ENCODE measurements around the gene UNC5CL. TPM values are rescaled to one million over a fixed set of nuclear protein-coding genes. Genes with fewer than 3 reads are reported as not detected.

The UNC5CL gene
- total and polyA plus RNA-seq, 2 of the 8 experiments (the other 6 are each of a cell fraction or from before 2014, with no cell fraction given), result 1.3 to 1.7 TPM

DNA sequence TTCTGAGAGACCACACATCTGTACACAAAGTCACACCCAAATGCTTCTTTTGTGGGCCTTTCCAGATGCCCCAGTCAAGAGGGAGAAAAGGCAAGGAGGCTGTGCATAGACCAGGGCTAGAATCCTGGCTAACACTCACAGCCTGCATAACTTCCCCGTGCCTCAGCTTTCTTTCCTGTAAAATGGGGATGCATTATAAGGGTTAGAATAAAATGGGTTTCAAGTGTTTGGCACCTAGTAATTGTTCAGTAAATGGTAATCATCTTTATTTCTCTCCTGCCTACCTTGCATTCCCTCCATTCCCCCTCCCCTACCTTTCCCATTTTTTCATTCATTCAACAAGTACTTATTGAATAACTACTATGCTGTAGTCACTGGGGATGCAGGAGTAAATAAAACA, 29.4 kb downstream of the UNC5CL start:
- H3K9ac ChIP-seq (replicated peaks in 1 of 4; ENCODE audit: extremely low read depth in 1 of 4, low read depth in 3 of 4, low read length in 3 of 4), result no peak overlapping the region
- H3K4me2 ChIP-seq (ENCODE audit: insufficient read depth in 1 of 2, low read depth in 2 of 2, low read length in 2 of 2), result no peak overlapping the region
- H4K20me1 ChIP-seq (replicated peaks in 1 of 2; ENCODE audit: control insufficient read depth in 1 of 2, insufficient read depth in 2 of 2, low read length in 2 of 2), result peaks cover 0 to 2% of the 10 kb centered on the region in 2 experiments
- H2BK15ac ChIP-seq (ENCODE audit: low read length), result no peak overlapping the region
- no peak overlapping the region for H4K8ac ChIP-seq (ENCODE audit: extremely low read depth, insufficient read depth, low read length)
- no peaks in the 10 kb centered on the region for H3K79me1 ChIP-seq (ENCODE audit: low read depth, low read length)
- POLR2A ChIA-PET (ENCODE audit: partially characterized antibody), result interaction anchor here (1.4 to 1.6 kb wide), 3 partner anchors 9 to 22 kb away, joined by 3 to 5 read pairs (median 3); no protein-coding TSS in a partner anchor
- no peak overlapping the region for H2AK5ac ChIP-seq (ENCODE audit: low read depth, low read length)
- H3K23me2 ChIP-seq (ENCODE audit: low read depth, low read length), result no peaks in the 10 kb centered on the region
- WGBS, 2 experiments (ENCODE audit: extremely low coverage in 1 of 2, insufficient coverage in 1 of 2, insufficient read length in 1 of 2, insufficient replicate concordance in 2 of 2, low coverage in 1 of 2, low lambda C conversion rate in 2 of 2, missing lambda C conversion rate in 1 of 2), result 100% methylated on average over 1 of the region's 1 CpG; no CpG with 5 or more reads in 1 of the 2 experiments
- H3K14ac ChIP-seq (ENCODE audit: insufficient read length), result no peak overlapping the region
- H3K36me3 ChIP-seq (ENCODE audit: control insufficient read depth in 2 of 4, insufficient read depth in 4 of 4, low read length in 3 of 4), result no peaks in the 10 kb centered on the region
- no peak overlapping the region for H4K91ac ChIP-seq (replicated peaks; ENCODE audit: insufficient read length, low read length)
- H3K4me3 ChIP-seq (ENCODE audit: extremely low read depth in 1 of 4, insufficient read depth in 2 of 4, low read depth in 3 of 4, low read length in 4 of 4), result no peak overlapping the region
- H3K4me1 ChIP-seq (replicated peaks in 1 of 4; ENCODE audit: control insufficient read depth in 3 of 4, insufficient read depth in 4 of 4, low read length in 3 of 4), result no peaks in the 10 kb centered on the region; a peak in 1 of 7 replicates
- H3K79me2 ChIP-seq (ENCODE audit: control insufficient read depth in 1 of 2, insufficient read depth in 2 of 2, low read length in 2 of 2), result no peaks in the 10 kb centered on the region
- H3K9me3 ChIP-seq (ENCODE audit: insufficient read depth in 2 of 2, low read depth in 1 of 2, low read length in 1 of 2), result no peaks in the 10 kb centered on the region
- no peak overlapping the region for H2BK12ac ChIP-seq (ENCODE audit: low read depth, low read length)
- H2BK120ac ChIP-seq (replicated peaks; ENCODE audit: low read depth, low read length), result no peak overlapping the region
- FAIRE-seq (no peak), DNase-seq (ENCODE audit: low read depth in 1 of 2, low spot score in 2 of 2) (no peak)
- no peak overlapping the region for H3K56ac ChIP-seq (replicated peaks; ENCODE audit: insufficient read length, low read depth, low read length)
- H3K23ac ChIP-seq (ENCODE audit: insufficient read length), result no peak overlapping the region
- no peak overlapping the region for H2BK20ac ChIP-seq (ENCODE audit: low read length)
- H2AFZ ChIP-seq (ENCODE audit: low read length), result no peak overlapping the region
- no peak overlapping the region for H3K27ac ChIP-seq (ENCODE audit: low read depth, low read length)
- no peak overlapping the region for H3K18ac ChIP-seq (ENCODE audit: extremely low read depth, low read length)
- no peak overlapping the region for H4K5ac ChIP-seq (ENCODE audit: insufficient read length, low read depth, low read length)
- no peak overlapping the region for H2BK5ac ChIP-seq (ENCODE audit: low read depth, low read length)
- CTCF ChIA-PET (ENCODE audit: partially characterized antibody), result interaction anchor here (1.0 to 2.5 kb wide), 5 partner anchors 10 to 163 kb away, joined by 3 to 12 read pairs (median 7); no protein-coding TSS in a partner anchor
- no peaks in the 10 kb centered on the region for H3K27me3 ChIP-seq (replicated peaks in 1 of 4; ENCODE audit: control insufficient read depth in 3 of 4, extremely low read depth in 1 of 4, insufficient read depth in 3 of 4, low read length in 3 of 4)
- no peak overlapping the region for H3K4ac ChIP-seq (replicated peaks; ENCODE audit: insufficient read length, low read depth, low read length)
- TF ChIP-seq TAF7 (optimal IDR thresholded peaks at IDR 0.05; ENCODE audit: borderline replicate concordance, low read depth, low read length) (no peak), SRF (IDR thresholded peaks at IDR 0.05; ENCODE audit: low read depth, low read length) (no peak), CBX8 (IDR thresholded peaks at IDR 0.05; ENCODE audit: borderline replicate concordance, low read depth, low read length) (no peak), RXRA (IDR thresholded peaks at IDR 0.05; ENCODE audit: insufficient read depth, low read depth, low read length) (no peak), KDM1A (IDR thresholded peaks at IDR 0.05; ENCODE audit: borderline replicate concordance, low read length) (no peak), ZNF274 (IDR thresholded peaks at IDR 0.05; ENCODE audit: borderline replicate concordance, extremely low read depth, low read length) (no peak), ASH2L (IDR thresholded peaks at IDR 0.05; ENCODE audit: low read length) (no peak), SAP30 (IDR thresholded peaks at IDR 0.05; ENCODE audit: insufficient read depth, insufficient replicate concordance, low read length) (no peak), BRCA1 (IDR thresholded peaks at IDR 0.05; ENCODE audit: low read depth, low read length) (no peak), BCL11A (IDR thresholded peaks at IDR 0.05; ENCODE audit: low read depth in 2 of 2, low read length in 2 of 2) (no peak)
- TF ChIP-seq, protein P1, sequence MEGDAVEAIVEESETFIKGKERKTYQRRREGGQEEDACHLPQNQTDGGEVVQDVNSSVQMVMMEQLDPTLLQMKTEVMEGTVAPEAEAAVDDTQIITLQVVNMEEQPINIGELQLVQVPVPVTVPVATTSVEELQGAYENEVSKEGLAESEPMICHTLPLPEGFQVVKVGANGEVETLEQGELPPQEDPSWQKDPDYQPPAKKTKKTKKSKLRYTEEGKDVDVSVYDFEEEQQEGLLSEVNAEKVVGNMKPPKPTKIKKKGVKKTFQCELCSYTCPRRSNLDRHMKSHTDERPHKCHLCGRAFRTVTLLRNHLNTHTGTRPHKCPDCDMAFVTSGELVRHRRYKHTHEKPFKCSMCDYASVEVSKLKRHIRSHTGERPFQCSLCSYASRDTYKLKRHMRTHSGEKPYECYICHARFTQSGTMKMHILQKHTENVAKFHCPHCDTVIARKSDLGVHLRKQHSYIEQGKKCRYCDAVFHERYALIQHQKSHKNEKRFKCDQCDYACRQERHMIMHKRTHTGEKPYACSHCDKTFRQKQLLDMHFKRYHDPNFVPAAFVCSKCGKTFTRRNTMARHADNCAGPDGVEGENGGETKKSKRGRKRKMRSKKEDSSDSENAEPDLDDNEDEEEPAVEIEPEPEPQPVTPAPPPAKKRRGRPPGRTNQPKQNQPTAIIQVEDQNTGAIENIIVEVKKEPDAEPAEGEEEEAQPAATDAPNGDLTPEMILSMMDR (IDR thresholded peaks at IDR 0.05; ENCODE audit: control extremely low read depth in 1 of 3, insufficient read depth in 1 of 3, low read depth in 1 of 3, low read length in 3 of 3), result no peak

All from H1 (cell line).